Umbilical cord (tissue), 2 donors: ENCODE results near the gene RFNG. TPM values are rescaled to one million over a fixed set of nuclear protein-coding genes. Genes with fewer than 3 reads are reported as not detected.
A peak's percentile ranks its signal among the peaks of the same experiment; 100 is the strongest.

Source experiments
- DNase-seq: peaks from one replicate; pipeline ENCODE4 v3.0.0-alpha.2; 2015; ENCODE audit warnings: low spot score
- total RNA-seq: library from RNA; depleted of rRNA; stranded (reverse); fragments of >200 nt; gene quantifications from one replicate; pipeline ENCODE4 v1.2.3, GENCODE V29; 2014; ENCODE audit warnings: low replicate concordance; ENCODE audit not compliant: insufficient read depth

Gene RFNG
- total RNA-seq, 1 donor from 2014 or later, result 33.2 TPM

- DNase-seq, result no peak
Observed at GRCh38 chr17:82028966-82029365, 22.6 kb downstream of the RFNG start.

GRCh38 chr17:82028246-82028645, 23.4 kb downstream of the RFNG start:
- DNase-seq, result no peak

- DNase-seq, result no peak
Observed at GRCh38 chr17:82025401-82026107, 26.1 kb downstream of the RFNG start.

GRCh38 chr17:82024859-82025258, 26.8 kb downstream of the RFNG start:
- DNase-seq, result no peak

GRCh38 chr17:82023447-82024241, 28.0 kb downstream of the RFNG start:
- DNase-seq, result no peak

GRCh38 chr17:82022981-82023446, 28.6 kb downstream of the RFNG start, which contains the start of gene LRRC45:
LRRC45 (plus strand) TSS chr17:82023305; CDS start chr17:82023644, 339 bp downstream.
- peak; percentile 100 for DNase-seq

GRCh38 chr17:82022310-82022980, 29.2 kb downstream of the RFNG start, which contains the start of gene CENPX:
CENPX (minus strand) TSS chr17:82022878; CDS start chr17:82022861, 17 bp downstream.
- no peak for DNase-seq

DNA sequence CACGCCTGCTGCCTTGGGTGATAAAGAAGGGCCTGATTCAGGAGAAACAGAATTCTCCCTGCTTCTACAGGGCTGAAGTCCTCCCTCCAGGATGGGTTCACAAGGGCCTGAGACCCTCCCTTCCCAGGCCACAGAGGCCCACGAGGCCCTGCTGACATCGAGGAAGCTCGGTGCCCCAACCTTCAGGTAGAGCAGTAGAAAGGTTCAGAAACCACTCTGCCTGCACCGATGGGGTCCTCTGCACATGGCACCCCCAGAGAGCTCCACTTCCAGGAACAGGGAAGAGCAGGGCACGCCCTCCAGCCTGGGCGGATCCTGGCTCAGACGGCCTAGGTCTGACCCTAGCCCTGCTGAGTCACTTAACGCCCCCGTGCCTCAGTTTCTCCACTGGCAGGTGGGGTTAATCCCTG, 29.7 kb downstream of the RFNG start:
- no peak for DNase-seq

DNA sequence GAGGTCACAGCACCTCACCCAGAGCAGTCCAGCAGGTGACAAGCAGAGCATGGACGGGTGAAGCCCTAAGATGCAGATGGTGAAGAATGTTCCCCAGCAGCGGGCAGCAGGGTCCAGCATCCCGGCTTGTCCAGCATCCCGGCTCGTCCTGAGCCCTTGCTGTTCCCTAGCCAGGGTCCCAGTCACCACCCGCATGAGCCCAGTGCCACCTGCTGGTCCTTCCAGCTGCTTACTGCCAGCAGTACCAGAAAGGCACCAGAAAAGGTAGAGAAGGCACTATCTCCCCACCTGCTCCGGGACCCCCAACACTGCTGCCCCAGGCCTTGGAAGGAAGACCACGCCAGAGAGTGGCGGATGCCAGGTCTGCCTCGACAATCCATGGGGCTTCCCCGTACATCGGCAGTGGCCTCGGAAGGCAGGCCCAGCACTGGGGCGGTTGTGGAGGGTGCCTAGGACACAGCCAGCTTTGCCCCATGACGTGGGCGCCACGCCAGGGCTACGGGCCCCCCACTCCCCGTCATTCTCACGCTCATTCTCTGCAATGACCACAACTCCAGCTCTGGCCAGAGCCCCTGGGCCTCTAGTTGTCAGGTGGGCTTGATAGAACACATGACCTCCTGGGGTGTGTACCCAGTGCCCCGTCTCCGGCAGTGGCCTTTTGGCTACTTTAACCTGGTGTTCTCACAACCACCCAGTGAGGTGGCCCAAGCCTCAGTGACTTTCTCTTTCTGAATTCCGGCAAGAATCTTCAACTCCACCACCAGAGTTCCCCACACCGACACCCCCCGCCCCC, 30.3 kb downstream of the RFNG start:
- DNase-seq, result peak; percentile 66

GRCh38 chr17:82020572-82021106, 31.0 kb downstream of the RFNG start:
- DNase-seq, result no peak

DNA sequence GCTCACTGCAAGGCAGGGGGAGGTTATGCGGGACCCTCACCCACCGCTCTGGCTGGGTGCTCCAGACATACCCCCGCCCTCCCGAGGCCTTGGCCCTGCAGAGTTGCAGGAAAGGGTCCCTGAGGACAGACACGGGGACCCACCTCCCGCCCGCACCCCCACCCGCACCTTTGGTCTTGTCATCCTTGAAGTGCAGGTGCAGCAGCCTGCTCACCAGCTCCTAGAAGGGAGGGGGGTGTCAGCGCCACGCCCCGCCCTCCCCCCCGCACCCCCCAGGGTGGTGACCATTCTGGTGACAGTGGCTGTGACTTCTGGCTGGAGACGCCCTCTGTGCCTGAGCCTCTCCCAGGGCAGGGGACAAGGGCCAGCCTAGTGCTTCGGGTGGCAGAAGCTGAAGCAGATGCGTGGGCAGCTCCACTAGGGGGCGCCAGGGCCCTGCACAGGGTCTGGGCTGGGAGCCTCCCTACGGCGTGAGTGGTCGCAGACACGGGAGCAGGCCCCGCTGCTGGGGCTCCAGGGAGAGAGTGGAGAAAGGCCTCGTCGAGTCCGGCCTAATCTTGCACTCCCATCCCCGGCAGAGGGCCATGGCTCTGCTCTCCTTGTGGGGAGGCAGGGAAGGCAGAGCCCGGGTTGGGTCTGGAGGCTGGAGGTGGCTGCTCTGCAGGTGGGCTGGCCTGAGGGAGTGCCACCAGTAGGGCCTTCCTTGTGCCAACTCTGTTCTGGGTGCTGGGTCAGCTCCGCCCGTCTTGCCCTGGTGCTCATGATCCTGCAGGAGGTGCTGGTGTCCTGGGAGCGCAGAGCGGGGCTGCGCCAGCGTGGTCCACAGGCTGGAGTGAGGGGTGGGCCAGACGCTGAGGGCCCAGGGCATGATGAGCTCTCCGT, 31.7 kb downstream of the RFNG start:
- no peak for DNase-seq

- DNase-seq, result peak; percentile 73
Observed at GRCh38 chr17:82018989-82019689, 32.5 kb downstream of the RFNG start.

DNA sequence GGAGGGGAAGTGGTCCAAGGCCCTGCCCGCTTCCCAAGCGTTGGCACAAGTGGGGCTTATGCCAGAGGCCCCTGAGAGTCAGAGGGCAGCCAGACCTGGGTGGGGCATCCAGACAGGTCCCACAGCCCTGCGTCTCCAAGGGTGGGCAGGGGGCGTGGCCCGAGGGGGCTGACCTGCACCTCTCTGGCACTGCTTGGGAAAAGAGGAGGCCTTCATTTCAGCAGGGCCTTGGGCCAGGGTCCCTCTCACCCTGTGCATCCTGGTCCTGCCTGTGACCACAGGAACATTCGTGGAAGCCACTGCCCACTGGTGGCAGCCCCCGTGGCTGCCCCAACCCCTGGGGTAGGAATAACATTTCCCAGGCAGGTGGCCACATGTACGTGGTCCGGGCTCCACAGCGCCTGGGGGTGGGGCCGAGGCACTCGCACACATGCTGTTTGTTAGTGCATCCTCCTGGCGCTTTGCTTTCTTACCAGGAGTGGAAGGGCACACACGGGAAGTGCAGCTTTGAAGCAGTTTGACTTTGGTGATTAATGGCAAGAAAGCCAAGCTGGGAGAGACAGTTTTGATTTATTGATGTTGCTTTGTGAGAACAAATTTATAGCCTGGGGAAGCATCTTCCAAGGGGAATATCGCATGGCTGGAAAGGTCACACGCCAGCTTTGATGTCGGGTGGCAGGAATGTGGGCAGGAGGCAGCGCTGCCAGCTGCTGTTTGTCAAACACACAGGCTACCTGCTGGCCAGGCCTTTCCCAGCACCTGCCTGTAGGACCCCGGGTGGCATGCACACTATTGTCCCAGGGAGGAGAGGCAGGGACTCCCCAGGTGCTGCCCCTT, 33.2 kb downstream of the RFNG start:
- no peak for DNase-seq

DNA sequence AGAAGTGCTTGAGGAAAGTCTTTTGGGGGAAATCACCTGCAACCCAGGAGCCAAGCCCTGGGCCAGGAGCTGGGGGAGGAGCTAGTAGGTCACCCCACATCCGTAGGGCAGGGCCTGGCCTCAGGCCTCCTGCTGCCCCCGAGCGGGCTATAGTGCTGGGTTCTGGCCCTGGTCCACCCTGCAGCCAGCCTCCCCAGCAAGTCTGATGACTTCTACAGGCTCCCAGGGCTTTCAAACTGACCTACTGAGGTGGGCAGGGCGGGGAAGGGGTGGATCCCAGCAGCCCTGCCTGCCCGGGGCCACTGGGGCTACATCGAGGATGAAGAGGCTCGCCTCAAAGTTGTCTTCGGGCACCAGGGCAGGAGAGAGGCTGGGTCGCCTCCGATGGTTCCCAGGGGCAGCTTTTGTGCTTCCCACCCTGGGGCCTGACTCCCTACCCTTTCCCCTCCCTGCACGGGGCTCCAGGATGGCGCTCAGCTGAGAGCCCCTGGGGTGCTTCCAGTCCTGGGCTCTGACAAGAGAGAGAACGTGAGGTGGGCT, 33.9 kb downstream of the RFNG start:
- DNase-seq, result no peak

- DNase-seq, result no peak
Observed at GRCh38 chr17:82016875-82017459, 34.6 kb downstream of the RFNG start.

DNA sequence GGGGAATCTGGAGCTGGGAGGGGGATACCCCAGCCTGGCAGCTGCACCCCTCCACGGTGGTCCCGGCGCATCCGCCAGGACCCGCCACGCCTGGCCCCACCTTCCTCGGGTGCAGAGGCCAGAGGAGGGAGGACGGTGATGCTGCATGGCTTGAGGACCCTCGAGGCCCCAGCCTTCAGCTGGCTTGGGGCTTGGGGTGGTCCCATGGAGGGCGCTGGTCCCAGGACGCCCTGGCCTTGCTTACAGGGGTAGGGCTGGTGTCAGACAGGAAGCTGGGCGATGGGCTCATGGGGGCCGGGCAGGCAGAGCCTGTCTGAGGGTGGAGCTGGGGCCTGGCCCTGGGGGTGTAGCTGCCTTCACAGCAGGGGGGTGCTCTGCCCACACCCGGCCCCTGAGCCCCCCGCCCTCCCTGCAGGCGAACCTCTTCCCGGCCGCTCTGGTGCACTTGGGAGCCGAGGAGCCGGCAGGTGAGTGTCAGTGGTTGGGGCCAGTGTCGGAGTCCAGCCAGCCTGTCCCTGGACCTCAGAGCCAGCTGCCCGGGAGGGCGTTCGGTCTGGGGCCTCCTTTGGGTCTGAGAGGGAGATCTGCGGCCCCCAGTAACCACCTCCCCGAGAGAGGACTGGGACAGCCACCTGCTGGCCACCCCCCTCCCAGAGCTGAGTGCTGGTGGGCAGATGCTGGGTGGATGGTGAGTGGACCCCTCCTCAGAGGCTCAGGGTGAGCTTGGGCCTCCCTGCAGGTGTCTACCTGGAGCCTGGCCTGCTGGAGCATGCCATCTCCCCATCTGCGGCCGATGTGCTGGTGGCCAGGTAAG, 35.3 kb downstream of the RFNG start:
- no peak for DNase-seq
